ENCODE results near the gene STIM2.
"Not testable (repeated sequence)": the region's sequence is repeated elsewhere in the genome, so short reads cannot be mapped to it uniquely, and the experiment has no call there.

STIM2 gene

GRCh38 chr4:26860157-26860921 is at the start of gene STIM2:
Gene STIM2, plus strand, starts transcription at chr4:26860841.
- H3K4me3 ChIP-seq (ENCODE audit: low read length), result peak within 1 kb of the TSS; percentile 91
- peaks cover 22% of the 10 kb centered on the region for H3K27me3 ChIP-seq (ENCODE audit: insufficient read depth, low read length)
- no peaks in the 10 kb centered on the region for H3K36me3 ChIP-seq (ENCODE audit: insufficient read depth, low read depth, low read length)
- peak within 1 kb of the TSS; percentile 77; the same call in 1 of the 2 replicates for H3K9ac ChIP-seq (ENCODE audit: low read depth, low read length)
- H3K9me3 ChIP-seq (ENCODE audit: insufficient read depth, low read depth, low read length), result no peaks in the 10 kb centered on the region
- peaks cover 17% of the 10 kb centered on the region; the same call in 1 of the 2 replicates for H3K4me1 ChIP-seq (ENCODE audit: insufficient read depth, low read length)
- H3K27ac ChIP-seq (ENCODE audit: low read length), result peak within 1 kb of the TSS; percentile 16

GRCh38 chr4:26811571-26811970 is 49.1 kb upstream of the STIM2 start:
- H3K27ac ChIP-seq (ENCODE audit: low read length); H3K4me3 ChIP-seq (ENCODE audit: low read length); H3K4me1 ChIP-seq (ENCODE audit: insufficient read depth, low read length); H3K27me3 ChIP-seq (ENCODE audit: insufficient read depth, low read length); H3K9ac ChIP-seq (ENCODE audit: low read depth, low read length); H3K36me3 ChIP-seq (ENCODE audit: insufficient read depth, low read depth, low read length); H3K9me3 ChIP-seq (ENCODE audit: insufficient read depth, low read depth, low read length): not testable (repeated sequence)

- Histone ChIP-seq H3K9ac (ENCODE audit: low read depth, low read length) (no peak overlapping the region), H3K27me3 (ENCODE audit: insufficient read depth, low read length) (no peaks in the 10 kb centered on the region), H3K36me3 (ENCODE audit: insufficient read depth, low read depth, low read length) (no peaks in the 10 kb centered on the region)
Observed at GRCh38 chr4:26812049-26812714, 48.5 kb upstream of the STIM2 start.

GRCh38 chr4:26813698-26814097 is 46.9 kb upstream of the STIM2 start:
- no peaks in the 10 kb centered on the region for H3K36me3 ChIP-seq (ENCODE audit: insufficient read depth, low read depth, low read length)
- H3K4me1 ChIP-seq (ENCODE audit: insufficient read depth, low read length), result peaks cover 14% of the 10 kb centered on the region; the same call in 1 of the 2 replicates
- H3K27ac ChIP-seq (ENCODE audit: low read length), result no peak overlapping the region
- H3K9ac ChIP-seq (ENCODE audit: low read depth, low read length), result no peak overlapping the region
- H3K27me3 ChIP-seq (ENCODE audit: insufficient read depth, low read length), result no peaks in the 10 kb centered on the region
- H3K4me3 ChIP-seq (ENCODE audit: low read length), result no peak overlapping the region
- no peaks in the 10 kb centered on the region for H3K9me3 ChIP-seq (ENCODE audit: insufficient read depth, low read depth, low read length)

More at GRCh38 chr4:26812049-26812714, 48.5 kb upstream of the STIM2 start:
- peaks cover 9% of the 10 kb centered on the region; the same call in 1 of the 2 replicates for H3K4me1 ChIP-seq (ENCODE audit: insufficient read depth, low read length)
- H3K9me3 ChIP-seq (ENCODE audit: insufficient read depth, low read depth, low read length), result no peaks in the 10 kb centered on the region
- no peak overlapping the region for H3K27ac ChIP-seq (ENCODE audit: low read length)
- H3K4me3 ChIP-seq (ENCODE audit: low read length), result no peak overlapping the region

- H3K4me1 ChIP-seq (ENCODE audit: insufficient read depth, low read length), result peaks cover 20% of the 10 kb centered on the region
- no peak overlapping the region for H3K4me3 ChIP-seq (ENCODE audit: low read length)
Observed at GRCh38 chr4:26815199-26815598, 45.4 kb upstream of the STIM2 start.

GRCh38 chr4:26815706-26816105 is 44.9 kb upstream of the STIM2 start:
- H3K4me1 ChIP-seq (ENCODE audit: insufficient read depth, low read length), result peaks cover 20% of the 10 kb centered on the region
- no peaks in the 10 kb centered on the region for H3K9me3 ChIP-seq (ENCODE audit: insufficient read depth, low read depth, low read length)
- no peaks in the 10 kb centered on the region for H3K27me3 ChIP-seq (ENCODE audit: insufficient read depth, low read length)
- no peaks in the 10 kb centered on the region for H3K36me3 ChIP-seq (ENCODE audit: insufficient read depth, low read depth, low read length)
- no peak overlapping the region for H3K4me3 ChIP-seq (ENCODE audit: low read length)
- no peak overlapping the region for H3K9ac ChIP-seq (ENCODE audit: low read depth, low read length)
- H3K27ac ChIP-seq (ENCODE audit: low read length), result no peak overlapping the region

More at GRCh38 chr4:26815199-26815598, 45.4 kb upstream of the STIM2 start:
- Histone ChIP-seq H3K36me3 (ENCODE audit: insufficient read depth, low read depth, low read length) (no peaks in the 10 kb centered on the region), H3K9me3 (ENCODE audit: insufficient read depth, low read depth, low read length) (no peaks in the 10 kb centered on the region), H3K27ac (ENCODE audit: low read length) (no peak overlapping the region), H3K27me3 (ENCODE audit: insufficient read depth, low read length) (no peaks in the 10 kb centered on the region), H3K9ac (ENCODE audit: low read depth, low read length) (no peak overlapping the region)

- Histone ChIP-seq H3K9me3 (ENCODE audit: insufficient read depth, low read depth, low read length) (no peaks in the 10 kb centered on the region), H3K27me3 (ENCODE audit: insufficient read depth, low read length) (no peaks in the 10 kb centered on the region), H3K36me3 (ENCODE audit: insufficient read depth, low read depth, low read length) (no peaks in the 10 kb centered on the region), H3K4me3 (ENCODE audit: low read length) (peak overlapping the region; percentile 7; the same call in 1 of the 2 replicates), H3K27ac (ENCODE audit: low read length) (no peak overlapping the region), H3K4me1 (ENCODE audit: insufficient read depth, low read length) (peaks cover 20% of the 10 kb centered on the region), H3K9ac (ENCODE audit: low read depth, low read length) (no peak overlapping the region)
Observed at GRCh38 chr4:26819026-26819425, 41.6 kb upstream of the STIM2 start.

GRCh38 chr4:26819478-26820095 is 41.1 kb upstream of the STIM2 start:
- Histone ChIP-seq H3K27ac (ENCODE audit: low read length) (no peak overlapping the region), H3K4me3 (ENCODE audit: low read length) (no peak overlapping the region), H3K27me3 (ENCODE audit: insufficient read depth, low read length) (no peaks in the 10 kb centered on the region), H3K9ac (ENCODE audit: low read depth, low read length) (no peak overlapping the region), H3K36me3 (ENCODE audit: insufficient read depth, low read depth, low read length) (no peaks in the 10 kb centered on the region), H3K9me3 (ENCODE audit: insufficient read depth, low read depth, low read length) (no peaks in the 10 kb centered on the region), H3K4me1 (ENCODE audit: insufficient read depth, low read length) (peaks cover 20% of the 10 kb centered on the region)

GRCh38 chr4:26820346-26820745 is 40.3 kb upstream of the STIM2 start:
- Histone ChIP-seq H3K9me3 (ENCODE audit: insufficient read depth, low read depth, low read length) (no peaks in the 10 kb centered on the region), H3K36me3 (ENCODE audit: insufficient read depth, low read depth, low read length) (no peaks in the 10 kb centered on the region), H3K27ac (ENCODE audit: low read length) (no peak overlapping the region), H3K27me3 (ENCODE audit: insufficient read depth, low read length) (no peaks in the 10 kb centered on the region), H3K9ac (ENCODE audit: low read depth, low read length) (no peak overlapping the region), H3K4me1 (ENCODE audit: insufficient read depth, low read length) (peaks cover 20% of the 10 kb centered on the region), H3K4me3 (ENCODE audit: low read length) (no peak overlapping the region)

- Histone ChIP-seq H3K9ac (ENCODE audit: low read depth, low read length) (no peak overlapping the region), H3K27ac (ENCODE audit: low read length) (no peak overlapping the region), H3K27me3 (ENCODE audit: insufficient read depth, low read length) (no peaks in the 10 kb centered on the region), H3K36me3 (ENCODE audit: insufficient read depth, low read depth, low read length) (no peaks in the 10 kb centered on the region), H3K4me1 (ENCODE audit: insufficient read depth, low read length) (peaks cover 17% of the 10 kb centered on the region), H3K4me3 (ENCODE audit: low read length) (no peak overlapping the region), H3K9me3 (ENCODE audit: insufficient read depth, low read depth, low read length) (no peaks in the 10 kb centered on the region)
Observed at GRCh38 chr4:26821031-26821430, 39.6 kb upstream of the STIM2 start.

GRCh38 chr4:26821677-26822503 is 38.8 kb upstream of the STIM2 start:
- Histone ChIP-seq H3K4me1 (ENCODE audit: insufficient read depth, low read length) (peaks cover 12% of the 10 kb centered on the region), H3K27me3 (ENCODE audit: insufficient read depth, low read length) (no peaks in the 10 kb centered on the region), H3K36me3 (ENCODE audit: insufficient read depth, low read depth, low read length) (no peaks in the 10 kb centered on the region), H3K4me3 (ENCODE audit: low read length) (no peak overlapping the region), H3K27ac (ENCODE audit: low read length) (no peak overlapping the region), H3K9me3 (ENCODE audit: insufficient read depth, low read depth, low read length) (no peaks in the 10 kb centered on the region), H3K9ac (ENCODE audit: low read depth, low read length) (no peak overlapping the region)
